ENCODE measurements around the gene B3GNT9. TPM values are rescaled to one million over a fixed set of nuclear protein-coding genes. Genes with fewer than 3 reads are reported as not detected.

The B3GNT9 gene
- polyA plus RNA-seq, 1 of the 3 experiments (the other 2 are of a cell fraction), result 9.9 TPM

GRCh38 chr16:67154578-67155294, 3.9 kb upstream of the B3GNT9 start:
- peaks cover 4 to 19% of the 10 kb centered on the region in 2 experiments; a peak in 1 of 4 replicates for H3K4me1 ChIP-seq (ENCODE audit: control insufficient read depth in 1 of 2, insufficient read depth in 2 of 2, low read depth in 1 of 2, low read length in 1 of 2)
- WGBS (ENCODE audit: low lambda C conversion rate), result 66% methylated on average over 43 of the region's 61 CpGs
- no peaks in the 10 kb centered on the region for H3K27me3 ChIP-seq (ENCODE audit: insufficient read depth)
- no peak overlapping the region for H3K27ac ChIP-seq (ENCODE audit: low read depth in 2 of 2, low read length in 1 of 2)
- H3K9me2 ChIP-seq, result no peaks in the 10 kb centered on the region
- TF ChIP-seq JUND (IDR thresholded peaks at IDR 0.05) (no peak), GABPA (IDR thresholded peaks at IDR 0.05; ENCODE audit: low read depth) (no peak), FOSL2 (IDR thresholded peaks at IDR 0.05; ENCODE audit: borderline replicate concordance, low read depth) (no peak), RAD21 (IDR thresholded peaks at IDR 0.05; ENCODE audit: low read length) (no peak), TCF12 (IDR thresholded peaks at IDR 0.05) (no peak), MXI1 (IDR thresholded peaks at IDR 0.05; ENCODE audit: low read depth, low read length) (no peak), RXRA (IDR thresholded peaks at IDR 0.05; ENCODE audit: borderline replicate concordance, low read depth) (no peak), NFIC (IDR thresholded peaks at IDR 0.05; ENCODE audit: borderline replicate concordance) (no peak), PBX3 (IDR thresholded peaks at IDR 0.05) (no peak), GATA2 (CRISPR knock-in tag; IDR thresholded peaks at IDR 0.05) (no peak)
- peak overlapping the region; percentile 27 to 32; a peak in 3 of 4 replicates for H3K4me3 ChIP-seq (ENCODE audit: low read depth in 2 of 2, low read length in 1 of 2)
- CTCF ChIA-PET, result interaction anchor here (0.6 to 14.2 kb wide), 79 partner anchors 10 to 463 kb away, joined by 3 to 470 read pairs (median 7); partner anchors contain the start of genes CBFB, CES3, CES4A and CIAO2B
- no peak overlapping the region for H3K9ac ChIP-seq
- H3K36me3 ChIP-seq (replicated peaks in 1 of 2; ENCODE audit: control insufficient read depth in 1 of 2, insufficient read depth in 2 of 2, low read length in 1 of 2), result peaks cover 0 to 4% of the 10 kb centered on the region in 2 experiments
- peak overlapping the region; percentile 65; the same call in 1 of the 2 replicates for H3K4me2 ChIP-seq
- H3K79me2 ChIP-seq (ENCODE audit: insufficient read depth), result no peaks in the 10 kb centered on the region
- H3F3A ChIP-seq (replicated peaks; ENCODE audit: insufficient read depth), result peaks cover 11% of the 10 kb centered on the region
- no peaks in the 10 kb centered on the region for H3K9me3 ChIP-seq
- H4K20me1 ChIP-seq (ENCODE audit: insufficient read depth), result peaks cover 26% of the 10 kb centered on the region
- no peak for DNase-seq
- POLR2A ChIA-PET, result interaction anchor here (0.8 to 1.1 kb wide), 2 partner anchors 47 to 137 kb away, joined by 3 to 5 read pairs; no protein-coding TSS in a partner anchor
- H2AFZ ChIP-seq (ENCODE audit: low read depth), result no peak overlapping the region

DNA sequence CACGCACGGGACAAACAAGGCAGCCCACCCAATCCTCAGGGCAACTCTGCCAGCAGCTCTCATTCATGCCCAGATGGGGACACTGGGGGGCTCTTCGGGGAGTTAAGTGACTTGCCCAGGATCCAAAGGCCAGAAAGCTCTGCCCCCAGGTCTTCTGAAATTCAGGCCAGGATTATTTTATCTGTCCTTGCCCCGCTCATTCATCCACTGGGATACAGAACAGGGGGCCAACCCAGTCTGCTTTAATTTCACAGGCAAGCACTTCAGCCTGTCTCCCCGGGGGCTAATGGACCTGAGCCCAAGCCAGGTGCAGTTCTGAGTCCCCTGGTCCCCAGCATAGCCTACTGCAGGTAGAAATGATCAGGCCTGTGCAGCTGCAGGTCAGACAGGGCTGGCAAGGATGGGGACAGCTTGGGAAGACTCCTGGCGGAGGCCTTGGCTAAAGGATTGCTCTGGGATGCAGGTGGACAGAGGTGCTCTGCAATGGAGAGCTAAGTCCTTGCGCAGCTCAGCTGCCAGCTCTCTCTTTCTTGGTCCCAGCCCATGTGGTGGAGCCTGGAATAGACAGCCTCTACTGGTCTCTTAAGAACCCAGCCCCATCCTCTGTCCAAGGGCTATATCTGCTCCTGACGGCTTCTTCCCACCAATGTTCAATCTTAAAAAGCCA, 766 bp upstream of the B3GNT9 start:
- Histone ChIP-seq H3K27ac (ENCODE audit: low read depth in 2 of 2, low read length in 1 of 2) (peak overlapping the region in 1 of 2 experiments; percentile 90; a peak in 2 of 4 replicates), H4K20me1 (ENCODE audit: insufficient read depth) (peaks cover 15% of the 10 kb centered on the region), H3K79me2 (ENCODE audit: insufficient read depth) (no peaks in the 10 kb centered on the region), H3K4me3 (ENCODE audit: low read depth in 2 of 2, low read length in 1 of 2) (peak overlapping the region in 1 of 2 experiments; percentile 66; a peak in 1 of 4 replicates), H3K4me1 (ENCODE audit: control insufficient read depth in 1 of 2, insufficient read depth in 2 of 2, low read depth in 1 of 2, low read length in 1 of 2) (peaks cover 0 to 11% of the 10 kb centered on the region in 2 experiments; a peak in 1 of 4 replicates), H3K9me2 (no peaks in the 10 kb centered on the region), H3K4me2 (no peak overlapping the region; the same call in 1 of the 2 replicates), H3K9me3 (no peaks in the 10 kb centered on the region), H3F3A (replicated peaks; ENCODE audit: insufficient read depth) (peaks cover 8% of the 10 kb centered on the region), H3K27me3 (ENCODE audit: insufficient read depth) (no peaks in the 10 kb centered on the region), H3K36me3 (replicated peaks in 1 of 2; ENCODE audit: control insufficient read depth in 1 of 2, insufficient read depth in 2 of 2, low read length in 1 of 2) (peaks cover 10 to 25% of the 10 kb centered on the region in 2 experiments), H3K9ac (no peak overlapping the region), H2AFZ (ENCODE audit: low read depth) (0 out of 2 replicates have a peak overlapping the region, but pooled peaks have one; percentile 43)
- POLR2A ChIA-PET, result interaction anchor here (0.6 to 1.8 kb wide), 7 partner anchors 10 to 137 kb away, joined by 3 to 8 read pairs (median 4); partner anchors contain the start of gene CBFB
- TF ChIP-seq, protein P1, sequence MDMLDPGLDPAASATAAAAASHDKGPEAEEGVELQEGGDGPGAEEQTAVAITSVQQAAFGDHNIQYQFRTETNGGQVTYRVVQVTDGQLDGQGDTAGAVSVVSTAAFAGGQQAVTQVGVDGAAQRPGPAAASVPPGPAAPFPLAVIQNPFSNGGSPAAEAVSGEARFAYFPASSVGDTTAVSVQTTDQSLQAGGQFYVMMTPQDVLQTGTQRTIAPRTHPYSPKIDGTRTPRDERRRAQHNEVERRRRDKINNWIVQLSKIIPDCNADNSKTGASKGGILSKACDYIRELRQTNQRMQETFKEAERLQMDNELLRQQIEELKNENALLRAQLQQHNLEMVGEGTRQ (IDR thresholded peaks at IDR 0.05; ENCODE audit: borderline replicate concordance, low read depth, low read length), result no peak
- TF ChIP-seq TCF12 (IDR thresholded peaks at IDR 0.05), result 0 out of 2 replicates have a peak, but pooled peaks have one; percentile 2
- CTCF ChIA-PET, result interaction anchor here (0.5 to 14.2 kb wide), 19 partner anchors 9 to 251 kb away, joined by 3 to 470 read pairs (median 4); partner anchors contain the start of genes CBFB, CES3, FBXL8 and TRADD
- no peak for DNase-seq
- 67% methylated on average over 6 of the region's 8 CpGs for WGBS (ENCODE audit: low lambda C conversion rate)

Measured in SK-N-SH (cell line).